Measurements from ENCODE around the gene FBXO48.

Gene FBXO48, protein sequence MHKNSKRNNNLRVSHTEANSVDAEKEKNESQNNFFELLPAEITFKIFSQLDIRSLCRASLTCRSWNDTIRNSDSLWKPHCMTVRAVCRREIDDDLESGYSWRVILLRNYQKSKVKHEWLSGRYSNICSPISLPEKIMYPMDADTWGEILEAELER

DNA sequence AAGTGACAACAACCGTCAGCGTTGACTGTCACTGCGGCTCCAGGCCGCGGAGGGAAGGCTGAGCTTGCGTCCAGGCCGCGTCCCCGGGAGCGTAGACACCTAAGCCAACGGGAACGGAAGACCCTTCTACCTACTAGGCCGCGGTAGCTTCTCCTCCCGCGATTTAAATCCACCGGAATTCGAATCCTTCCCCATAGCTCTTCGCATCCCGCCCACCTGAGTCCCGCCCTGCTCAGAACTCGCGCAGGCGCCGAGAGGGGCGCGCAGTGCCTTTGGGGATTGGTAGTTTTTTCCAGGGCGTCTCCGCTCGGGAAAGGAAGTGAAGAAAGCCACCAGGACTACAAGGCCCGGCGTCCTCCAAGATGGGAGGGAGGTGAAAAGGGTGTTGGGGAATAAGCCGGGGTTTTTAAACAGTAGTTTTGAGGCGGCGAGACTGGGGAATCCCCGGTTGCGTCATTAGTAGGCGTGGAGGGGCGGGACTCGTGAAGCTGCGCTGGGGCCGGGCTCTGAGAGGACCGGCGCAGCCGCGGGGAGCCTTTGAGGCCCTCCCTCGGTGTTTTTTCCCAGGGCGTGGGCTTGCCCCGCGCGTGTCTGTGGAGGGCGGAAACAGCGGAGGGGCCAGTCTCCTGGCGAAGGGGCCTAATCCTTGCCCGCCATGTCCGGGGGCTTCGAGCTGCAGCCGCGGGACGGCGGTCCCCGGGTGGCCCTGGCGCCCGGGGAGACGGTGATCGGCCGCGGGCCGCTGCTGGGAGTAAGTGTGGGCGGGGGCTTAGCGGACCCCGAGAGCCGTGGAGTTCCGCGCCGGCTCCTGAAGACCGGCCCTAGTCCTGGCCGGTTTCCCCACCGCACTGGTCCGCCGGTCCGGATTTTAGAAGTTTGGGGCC, at the start of gene FBXO48, which contains the start of gene APLF:
Gene FBXO48, minus strand, starts transcription at position 218 of the 884 bp plus-strand sequence. CDS start 2,149 bp downstream, outside the sequence.
Gene APLF, plus strand, starts transcription at position 509 of the 884 bp plus-strand sequence. Its CDS starts 147 bp downstream, at position 656.
- TF ChIP-seq GATA3 (IDR thresholded peaks at IDR 0.05; ENCODE audit: low read depth, low read length) (no peak), GATA2 (IDR thresholded peaks at IDR 0.05; ENCODE audit: low read depth, low read length) (no peak)

DNA sequence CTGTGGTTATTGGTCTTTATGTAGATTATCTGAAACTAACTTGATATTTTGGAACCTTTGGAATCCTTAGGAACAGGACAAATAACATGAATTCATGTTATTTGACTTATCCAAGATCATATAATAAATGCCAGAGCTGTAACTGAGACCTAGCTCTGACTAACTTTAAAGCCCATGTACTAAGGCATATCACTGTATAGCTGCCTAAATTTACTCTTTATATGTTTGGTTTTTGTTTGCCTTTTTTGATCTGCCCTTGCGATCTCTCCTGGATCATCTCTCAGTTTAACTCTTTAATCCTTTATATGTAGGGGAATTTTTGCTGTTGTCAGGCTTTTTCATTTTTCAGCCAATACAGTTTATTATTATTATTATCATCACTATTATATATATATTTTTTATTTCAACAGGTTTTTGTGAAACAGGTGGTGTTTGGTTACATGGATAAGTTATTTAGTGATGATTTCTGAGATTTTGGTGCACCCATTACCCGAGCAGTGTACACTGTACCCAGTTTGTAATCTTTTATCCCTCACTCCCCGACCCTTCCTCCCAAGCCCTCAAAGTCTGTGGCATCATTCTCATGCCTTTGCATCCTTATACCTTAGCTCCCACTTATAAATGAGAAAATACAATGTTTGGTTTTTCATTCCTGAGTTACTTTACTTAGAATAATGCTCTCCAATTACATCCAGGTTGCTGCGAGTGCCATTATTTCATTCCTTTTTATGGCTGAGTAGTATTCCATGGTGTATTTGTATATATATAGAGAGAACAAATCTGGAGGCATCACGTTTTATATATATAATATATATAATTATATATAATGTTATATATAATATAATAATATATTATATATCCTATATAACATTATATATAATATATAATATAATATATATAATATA, 49.2 kb upstream of the FBXO48 start:
- TF ChIP-seq GATA2 (IDR thresholded peaks at IDR 0.05; ENCODE audit: low read depth, low read length), result no peak
- no peak for TF ChIP-seq GATA3 (IDR thresholded peaks at IDR 0.05; ENCODE audit: low read depth, low read length)

DNA sequence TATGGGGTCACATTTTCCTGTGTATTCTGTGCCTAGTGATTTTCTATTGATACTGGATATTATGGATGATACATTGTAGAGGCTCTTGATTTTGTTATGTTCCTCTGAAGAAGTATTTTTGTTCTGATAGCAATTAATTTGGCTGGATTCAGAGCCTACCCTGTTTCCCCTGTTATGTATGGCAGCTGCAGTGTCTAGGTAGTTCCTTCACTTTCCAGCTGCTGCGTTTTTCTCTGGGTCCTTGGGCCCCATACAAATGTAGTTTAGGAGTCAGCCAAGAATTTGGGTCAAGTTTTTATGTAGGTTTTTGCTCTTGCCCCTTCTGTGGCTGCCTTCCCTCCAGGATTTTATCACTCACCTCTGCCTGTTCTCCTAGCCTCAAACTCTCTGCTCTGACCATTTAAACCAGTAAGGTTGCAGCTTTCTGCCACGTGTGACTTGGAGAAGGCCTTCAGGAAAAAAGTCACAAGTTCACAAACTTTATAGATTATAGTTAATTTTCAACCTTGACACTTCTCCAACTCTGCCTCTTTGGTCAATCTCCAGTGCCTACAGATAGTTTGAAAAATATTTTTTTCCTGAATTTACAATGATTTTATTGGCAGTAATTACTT, 47.3 kb upstream of the FBXO48 start:
- no peak for TF ChIP-seq GATA3 (IDR thresholded peaks at IDR 0.05; ENCODE audit: low read depth, low read length)
- no peak for TF ChIP-seq GATA2 (IDR thresholded peaks at IDR 0.05; ENCODE audit: low read depth, low read length)

DNA sequence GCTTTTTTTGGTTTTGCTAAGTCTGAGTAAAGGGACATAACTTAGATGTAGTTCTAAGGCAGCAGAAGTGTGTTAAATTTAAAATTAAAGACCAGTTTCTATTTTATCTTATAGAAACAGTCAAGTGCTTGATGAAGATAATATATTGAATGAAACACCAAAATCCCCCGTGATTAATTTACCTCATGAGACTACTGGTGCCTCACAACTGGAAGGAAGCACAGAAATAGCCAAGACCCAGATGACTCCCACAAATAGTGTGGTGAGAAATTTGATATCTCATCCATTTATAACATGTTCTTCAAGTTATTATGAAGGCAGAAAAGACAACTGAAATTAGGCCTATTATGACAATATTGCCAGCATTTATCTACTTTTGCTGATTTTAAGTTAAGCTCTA, 45.9 kb upstream of the FBXO48 start:
- TF ChIP-seq GATA2 (IDR thresholded peaks at IDR 0.05; ENCODE audit: low read depth, low read length), result no peak
- TF ChIP-seq GATA3 (IDR thresholded peaks at IDR 0.05; ENCODE audit: low read depth, low read length), result no peak

DNA sequence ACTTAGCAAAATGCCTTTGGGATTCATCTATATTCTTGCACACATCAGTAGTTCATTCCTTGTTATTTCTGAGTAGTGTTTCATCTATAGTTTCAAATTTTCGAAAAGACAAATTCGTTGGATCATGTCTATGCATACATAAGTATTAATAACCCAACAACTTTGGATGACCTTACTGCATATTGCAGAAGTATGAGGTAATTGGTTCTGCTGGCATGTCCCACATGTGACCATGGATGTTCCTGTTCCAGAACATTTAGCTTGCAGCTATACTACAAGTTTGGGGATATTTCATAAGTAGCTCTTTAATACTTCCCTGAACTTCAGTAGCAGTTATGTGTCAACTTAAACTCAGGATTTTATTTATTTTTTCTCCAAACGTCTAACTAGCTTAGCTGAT, 45.2 kb upstream of the FBXO48 start:
- TF ChIP-seq GATA3 (IDR thresholded peaks at IDR 0.05; ENCODE audit: low read depth, low read length) (no peak), GATA2 (IDR thresholded peaks at IDR 0.05; ENCODE audit: low read depth, low read length) (no peak)

DNA sequence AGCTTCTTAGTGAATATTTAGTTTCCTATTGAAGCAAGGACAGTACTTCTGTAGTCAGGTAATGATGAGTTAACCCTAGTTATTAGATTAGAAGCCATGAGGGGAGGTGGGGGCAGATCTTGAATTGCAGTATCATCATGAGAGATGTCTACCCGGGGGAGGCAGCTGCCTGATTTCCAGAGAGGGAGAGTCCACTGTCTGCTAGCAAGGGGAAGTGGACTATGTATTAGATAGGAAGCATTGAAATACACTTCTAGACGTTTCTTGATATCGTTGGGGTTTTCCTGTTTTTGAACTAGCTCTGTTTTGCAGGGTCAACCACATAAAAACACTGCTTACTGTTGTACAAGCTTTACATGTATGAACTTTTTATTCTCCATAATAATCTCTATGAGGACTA, 39.1 kb upstream of the FBXO48 start:
- TF ChIP-seq GATA2 (IDR thresholded peaks at IDR 0.05; ENCODE audit: low read depth, low read length) (no peak), GATA3 (IDR thresholded peaks at IDR 0.05; ENCODE audit: low read depth, low read length) (no peak)

DNA sequence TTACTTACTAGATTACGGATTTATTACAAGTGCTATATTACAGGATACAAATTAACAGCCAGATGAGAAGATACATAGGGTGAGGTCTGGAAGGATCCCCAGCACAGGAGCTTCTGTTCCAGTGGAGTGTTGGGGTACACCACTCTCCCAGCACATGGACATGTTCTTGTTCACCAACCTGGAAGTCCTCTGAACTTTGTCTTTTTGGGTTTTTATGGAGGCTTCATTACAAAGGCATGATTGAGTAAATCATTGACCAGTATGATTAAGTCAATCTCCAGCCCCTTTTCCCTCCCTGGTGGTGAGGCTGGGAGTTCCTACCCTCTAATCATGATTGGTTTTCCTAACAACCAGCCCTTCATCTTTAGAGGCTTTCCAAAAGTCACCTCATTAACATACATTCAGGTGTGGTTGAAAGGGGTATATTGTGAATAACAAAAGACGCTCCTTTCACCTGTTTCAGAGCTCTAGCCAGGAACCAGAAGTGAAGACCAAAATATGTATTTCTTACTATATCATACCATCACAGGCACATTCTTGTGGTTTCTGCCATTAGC, 38.6 kb upstream of the FBXO48 start:
- TF ChIP-seq GATA3 (IDR thresholded peaks at IDR 0.05; ENCODE audit: low read depth, low read length) (no peak), GATA2 (IDR thresholded peaks at IDR 0.05; ENCODE audit: low read depth, low read length) (no peak)

DNA sequence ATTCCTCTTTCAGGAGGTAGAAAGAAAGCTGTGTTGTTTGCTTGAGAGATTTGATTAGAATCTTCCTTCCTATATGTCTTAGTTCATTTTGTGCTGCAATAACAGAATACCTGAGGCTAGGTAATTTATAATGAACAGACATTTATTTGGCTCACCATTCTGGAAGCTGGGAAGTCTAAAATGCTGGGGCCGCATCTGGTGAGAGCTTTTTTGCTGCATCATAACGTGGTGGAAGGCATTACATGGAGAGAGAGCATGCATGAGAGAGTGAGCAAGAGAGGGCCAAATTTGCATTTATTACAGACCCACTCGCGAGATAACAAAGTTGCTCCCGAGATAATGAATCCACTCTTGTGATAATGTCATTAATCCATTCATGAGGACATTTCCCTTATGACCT, 34.7 kb upstream of the FBXO48 start:
- TF ChIP-seq GATA2 (IDR thresholded peaks at IDR 0.05; ENCODE audit: low read depth, low read length) (no peak), GATA3 (IDR thresholded peaks at IDR 0.05; ENCODE audit: low read depth, low read length) (no peak)

DNA sequence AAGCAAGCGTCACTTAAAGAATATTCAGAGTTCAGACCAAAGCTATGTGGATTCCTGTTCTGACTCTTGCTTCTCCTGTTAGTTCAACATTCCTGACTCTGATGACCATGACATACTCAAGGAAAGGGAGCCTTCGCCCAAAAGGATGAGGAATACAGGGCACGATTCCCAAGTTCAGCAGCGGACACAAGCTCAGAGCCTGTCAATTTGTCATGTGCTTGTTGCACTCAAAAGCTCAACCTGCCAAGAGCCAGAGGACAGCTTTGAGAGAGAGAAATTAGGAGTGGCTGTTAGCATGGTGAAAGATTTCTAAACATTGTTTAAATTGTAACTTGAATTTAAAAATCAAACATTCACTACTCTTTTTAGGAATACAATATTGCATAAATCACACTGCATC, 33.6 kb upstream of the FBXO48 start:
- TF ChIP-seq GATA3 (IDR thresholded peaks at IDR 0.05; ENCODE audit: low read depth, low read length), result no peak
- TF ChIP-seq GATA2 (IDR thresholded peaks at IDR 0.05; ENCODE audit: low read depth, low read length), result no peak

DNA sequence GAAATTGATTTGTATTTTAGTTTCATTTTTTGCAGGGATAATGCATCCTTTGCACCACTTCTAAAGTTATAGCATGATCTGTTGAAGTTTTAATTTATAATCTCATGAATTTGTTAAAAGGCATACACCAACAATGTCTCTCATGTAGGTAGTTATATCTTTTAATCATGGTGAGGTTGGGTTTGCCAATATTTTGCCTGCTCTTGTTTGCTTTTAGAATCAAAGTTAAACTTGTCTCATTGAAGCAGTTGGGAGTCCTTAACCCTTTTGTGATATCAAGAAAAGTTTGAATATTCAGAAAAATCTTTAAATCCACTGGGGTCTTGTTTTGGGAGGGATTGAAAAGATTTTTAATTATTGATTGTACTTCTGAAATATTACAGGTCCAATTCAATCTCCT, 32.0 kb upstream of the FBXO48 start:
- TF ChIP-seq GATA2 (IDR thresholded peaks at IDR 0.05; ENCODE audit: low read depth, low read length), result no peak
- no peak for TF ChIP-seq GATA3 (IDR thresholded peaks at IDR 0.05; ENCODE audit: low read depth, low read length)

DNA sequence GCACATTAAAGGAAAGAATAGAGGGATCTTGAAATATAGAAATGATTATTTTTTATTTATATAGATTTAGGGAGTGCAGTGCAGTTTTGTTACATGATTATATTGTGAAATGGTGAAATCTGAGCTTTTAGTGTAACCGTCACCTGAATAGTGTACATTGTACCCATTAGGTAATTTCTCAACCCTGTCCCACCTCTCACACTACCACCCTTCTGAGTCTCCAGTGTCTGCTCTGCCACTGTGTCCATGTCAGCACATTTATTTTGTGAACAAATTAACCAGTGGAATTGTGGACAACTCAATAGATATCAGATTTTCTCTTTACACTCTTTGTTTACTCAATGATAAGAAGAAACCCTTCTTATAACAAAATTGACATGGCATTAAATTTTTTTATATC, 24.5 kb upstream of the FBXO48 start:
- no peak for TF ChIP-seq GATA2 (IDR thresholded peaks at IDR 0.05; ENCODE audit: low read depth, low read length)

DNA sequence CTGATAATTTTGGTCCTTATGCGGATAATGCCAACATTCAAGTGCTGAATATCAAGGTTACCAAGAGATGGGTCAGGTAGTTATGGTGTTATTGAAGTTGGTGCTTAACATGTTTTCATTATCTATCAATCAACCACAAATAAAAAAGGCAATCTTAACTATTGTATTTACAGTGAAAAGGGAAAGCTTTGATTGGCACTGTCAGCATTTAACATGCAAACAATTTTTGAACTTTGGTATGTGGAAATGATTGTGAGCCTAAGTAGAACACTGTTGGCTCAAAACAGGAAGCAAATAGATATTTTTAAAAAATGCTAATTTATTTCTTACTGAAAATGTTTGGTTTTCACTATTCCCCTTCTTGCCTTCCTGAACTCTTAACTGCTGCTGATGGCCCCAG, 22.2 kb upstream of the FBXO48 start:
- no peak for TF ChIP-seq GATA2 (IDR thresholded peaks at IDR 0.05; ENCODE audit: low read depth, low read length)
- TF ChIP-seq GATA3 (IDR thresholded peaks at IDR 0.05; ENCODE audit: low read depth, low read length), result no peak

DNA sequence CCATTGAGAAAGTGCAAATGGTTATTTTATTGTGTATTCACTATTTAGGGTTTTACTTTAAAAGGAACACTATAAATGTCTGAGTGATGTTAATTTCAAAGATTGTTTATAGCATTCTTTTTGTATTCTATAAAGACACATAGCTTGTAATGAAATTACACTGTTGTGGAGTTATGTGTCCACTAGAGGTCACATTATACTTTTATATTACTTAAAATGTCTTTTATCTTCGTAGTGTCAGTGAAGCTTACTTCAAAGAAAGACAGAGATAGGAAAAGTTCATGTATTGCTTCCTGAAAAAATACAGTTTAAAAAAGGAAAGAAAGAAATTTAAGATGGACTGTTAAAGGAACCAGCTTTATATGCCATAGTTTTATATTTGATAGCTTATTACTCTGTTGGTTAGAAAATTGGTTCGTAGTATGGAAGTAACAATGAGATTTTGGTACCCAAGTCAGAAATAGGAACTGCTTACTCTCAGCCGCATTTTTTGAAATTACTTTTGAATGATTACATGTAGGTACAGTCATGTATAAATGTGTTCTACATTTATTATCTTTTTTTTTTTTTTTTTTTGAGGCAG, 20.8 kb upstream of the FBXO48 start:
- TF ChIP-seq GATA2 (IDR thresholded peaks at IDR 0.05; ENCODE audit: low read depth, low read length) (no peak), GATA3 (IDR thresholded peaks at IDR 0.05; ENCODE audit: low read depth, low read length) (no peak)

Measured in SH-SY5Y (cell line).